ENCODE results near the gene RALGAPA2. TPM values are rescaled to one million over a fixed set of nuclear protein-coding genes. Genes with fewer than 3 reads are reported as not detected.

The RALGAPA2 gene
- total and polyA plus RNA-seq, 2 of the 13 experiments (the other 11 are each of a cell fraction or from before 2014, with no cell fraction given): 13.8 to 17.7 TPM

GRCh38 chr20:20564279-20564678 is 148.2 kb downstream of the RALGAPA2 start:
- Histone ChIP-seq H3K9ac (ENCODE audit: insufficient read depth, low read depth, low read length) (no peak overlapping the region), H3K4me3 (replicated peaks in 1 of 3; ENCODE audit: insufficient read depth in 1 of 3, low read depth in 2 of 3, low read length in 3 of 3) (no peak overlapping the region), H4K20me1 (ENCODE audit: insufficient read depth, low read length) (no peaks in the 10 kb centered on the region), H2AFZ (ENCODE audit: low read length) (no peak overlapping the region), H3K27me3 (ENCODE audit: control insufficient read depth in 1 of 2, insufficient read depth in 2 of 2, low read length in 2 of 2) (no peaks in the 10 kb centered on the region), H3K79me2 (ENCODE audit: insufficient read depth, low read length) (no peaks in the 10 kb centered on the region), H3K4me1 (ENCODE audit: insufficient read depth, low read length) (peaks cover 7% of the 10 kb centered on the region), H3K9me3 (ENCODE audit: low read length) (no peaks in the 10 kb centered on the region), H3K36me3 (replicated peaks in 1 of 2; ENCODE audit: control insufficient read depth in 1 of 2, insufficient read depth in 2 of 2, low read length in 2 of 2) (peaks cover 5 to 7% of the 10 kb centered on the region in 2 experiments; a peak in 3 of 5 replicates), H3K4me2 (ENCODE audit: low read depth, low read length) (no peak overlapping the region), H3K27ac (ENCODE audit: extremely low read length, insufficient read depth, low read length) (no peak overlapping the region)
- TF ChIP-seq TGIF2 (CRISPR knock-in tag; IDR thresholded peaks at IDR 0.05): no peak
- TF ChIP-seq BRF2 (CRISPR knock-in tag; IDR thresholded peaks at IDR 0.05): no peak
- TF ChIP-seq ZNF326 (CRISPR knock-in tag; IDR thresholded peaks at IDR 0.05; ENCODE audit: borderline replicate concordance): no peak
- peak; percentile 94 for TF ChIP-seq ZNF12 (CRISPR knock-in tag; IDR thresholded peaks at IDR 0.05)
- intact Hi-C loops (cut with micrococcal nuclease; ENCODE audit: unreplicated experiment) (no loop called here), in situ Hi-C loops (cut with HindIII; ENCODE audit: extremely low pct_ligation_motif_present, low pct_unique_long_range_greater_than_20kb) (loop anchor here (10.0 kb wide), 1 partner anchor 479 kb away; no protein-coding TSS in a partner anchor)
- FAIRE-seq: no peak
- DNase-seq (ENCODE audit: low spot score): no peak
- CTCF ChIA-PET (ENCODE audit: low intra/inter-chr PET ratio, low total read pairs): no interaction called here
- POLR2A ChIA-PET: no interaction called here
- ATAC-seq: no peak
- no TSS peak for BruUV-seq (replicated peaks)

GRCh38 chr20:20562507-20562906 is 149.9 kb downstream of the RALGAPA2 start:
- H3K9me3 ChIP-seq (ENCODE audit: low read length): no peaks in the 10 kb centered on the region
- ChIA-PET POLR2A (no interaction called here), CTCF (ENCODE audit: low intra/inter-chr PET ratio, low total read pairs) (no interaction called here)
- H3K79me2 ChIP-seq (ENCODE audit: insufficient read depth, low read length): no peaks in the 10 kb centered on the region
- no peak overlapping the region for H3K27ac ChIP-seq (ENCODE audit: extremely low read length, insufficient read depth, low read length)
- intact Hi-C loops (cut with micrococcal nuclease; ENCODE audit: unreplicated experiment): no loop called here
- no peak overlapping the region for H2AFZ ChIP-seq (ENCODE audit: low read length)
- FAIRE-seq: no peak
- no TSS peak for BruUV-seq (replicated peaks)
- ATAC-seq: no peak
- no peak for DNase-seq (ENCODE audit: low spot score)
- H4K20me1 ChIP-seq (ENCODE audit: insufficient read depth, low read length): no peaks in the 10 kb centered on the region
- H3K4me2 ChIP-seq (ENCODE audit: low read depth, low read length): no peak overlapping the region
- in situ Hi-C loops (cut with HindIII; ENCODE audit: extremely low pct_ligation_motif_present, low pct_unique_long_range_greater_than_20kb): loop anchor here (10.0 kb wide), 1 partner anchor 478 kb away; no protein-coding TSS in a partner anchor
- WGBS (ENCODE audit: low lambda C conversion rate): 96% methylated on average over 4 of the region's 4 CpGs
- peaks cover 7% of the 10 kb centered on the region for H3K4me1 ChIP-seq (ENCODE audit: insufficient read depth, low read length)
- H3K27me3 ChIP-seq (ENCODE audit: control insufficient read depth in 1 of 2, insufficient read depth in 2 of 2, low read length in 2 of 2): no peaks in the 10 kb centered on the region
- H3K4me3 ChIP-seq (replicated peaks in 1 of 3; ENCODE audit: insufficient read depth in 1 of 3, low read depth in 2 of 3, low read length in 3 of 3): no peak overlapping the region
- H3K9ac ChIP-seq (ENCODE audit: insufficient read depth, low read depth, low read length): no peak overlapping the region
- H3K36me3 ChIP-seq (replicated peaks in 1 of 2; ENCODE audit: control insufficient read depth in 1 of 2, insufficient read depth in 2 of 2, low read length in 2 of 2): peaks cover 5 to 7% of the 10 kb centered on the region in 2 experiments; a peak in 3 of 5 replicates
- TF ChIP-seq ZBTB10 (CRISPR knock-in tag; IDR thresholded peaks at IDR 0.05; ENCODE audit: borderline replicate concordance) (no peak), SRSF4 (IDR thresholded peaks at IDR 0.05; ENCODE audit: low read depth, low read length, poor library complexity, severe bottlenecking) (no peak), LCORL (IDR thresholded peaks at IDR 0.05) (no peak), LCORL (CRISPR knock-in tag; IDR thresholded peaks at IDR 0.05) (no peak), ZNF30 (CRISPR knock-in tag; IDR thresholded peaks at IDR 0.05) (no peak), CEBPB (IDR thresholded peaks at IDR 0.05; ENCODE audit: borderline replicate concordance, low read depth, low read length) (no peak), HNRNPUL1 (IDR thresholded peaks at IDR 0.05; ENCODE audit: low read depth, low read length) (no peak), NRL (CRISPR knock-in tag; IDR thresholded peaks at IDR 0.05; ENCODE audit: borderline replicate concordance) (no peak), PRDM4 (CRISPR knock-in tag; IDR thresholded peaks at IDR 0.05; ENCODE audit: borderline replicate concordance) (no peak), ZFY (CRISPR knock-in tag; IDR thresholded peaks at IDR 0.05) (no peak)

All from HepG2 (cell line).